NCI-H2029 (cell line): ENCODE results near the gene SCN4A.

Experiments
- DNase-seq: peaks from one replicate; lab custom pipeline; 2025; lab: John Stamatoyannopoulos, UW

SCN4A gene

GRCh38 chr17:63955232-63955631 lies 17.5 kb downstream of the SCN4A start:
- no peak for DNase-seq

- peak; percentile 53 for DNase-seq
These were observed 18.2 kb downstream of the SCN4A start for GRCh38 chr17:63954402-63955063.

DNA sequence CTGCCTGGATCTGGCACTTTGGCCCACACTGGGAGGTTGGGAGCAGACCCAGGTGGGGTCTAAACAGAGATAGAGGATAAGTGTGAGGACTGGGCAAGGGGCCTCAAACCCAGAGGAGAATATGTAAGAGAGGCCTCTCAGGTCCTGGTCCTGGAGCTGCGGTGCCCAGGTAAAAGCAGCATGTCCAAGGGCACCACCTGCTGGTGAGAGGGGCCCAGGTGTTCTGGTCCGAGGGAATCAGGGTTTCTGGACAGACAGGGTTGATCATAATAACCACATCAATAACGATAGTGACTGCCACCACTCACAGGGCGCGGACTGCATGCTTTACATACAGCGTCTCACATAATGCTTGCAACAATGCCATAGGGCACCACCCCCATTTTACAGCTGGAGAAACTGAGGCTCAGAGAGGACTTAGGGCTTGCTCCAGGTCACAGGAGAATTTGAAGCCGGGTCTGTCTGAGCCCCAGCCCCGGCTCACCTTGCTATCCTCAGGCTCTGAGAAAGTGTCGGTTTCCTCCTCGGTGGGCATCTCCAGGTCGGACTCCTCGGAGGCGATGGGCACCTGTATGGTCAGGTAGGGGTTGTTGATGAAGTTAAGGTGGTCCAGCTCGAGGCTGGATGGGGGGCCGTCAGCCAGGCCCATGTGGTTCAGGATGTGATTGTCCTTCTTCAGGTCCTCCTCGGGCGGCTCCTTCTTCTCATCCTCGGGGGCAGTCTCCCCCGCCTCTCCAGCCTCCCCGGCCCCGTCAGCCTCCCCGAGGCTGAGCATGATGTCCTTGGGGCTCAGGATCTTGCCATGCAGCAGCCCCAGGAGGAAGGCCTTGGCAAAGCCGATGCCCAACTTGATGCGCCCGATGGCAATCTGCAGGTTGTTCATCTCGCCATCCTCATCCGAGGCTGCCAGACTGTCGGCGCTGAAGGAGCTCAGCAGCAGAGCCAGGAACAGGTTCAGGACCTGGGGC lies 21.5 kb downstream of the SCN4A start:
- no peak for DNase-seq

DNA sequence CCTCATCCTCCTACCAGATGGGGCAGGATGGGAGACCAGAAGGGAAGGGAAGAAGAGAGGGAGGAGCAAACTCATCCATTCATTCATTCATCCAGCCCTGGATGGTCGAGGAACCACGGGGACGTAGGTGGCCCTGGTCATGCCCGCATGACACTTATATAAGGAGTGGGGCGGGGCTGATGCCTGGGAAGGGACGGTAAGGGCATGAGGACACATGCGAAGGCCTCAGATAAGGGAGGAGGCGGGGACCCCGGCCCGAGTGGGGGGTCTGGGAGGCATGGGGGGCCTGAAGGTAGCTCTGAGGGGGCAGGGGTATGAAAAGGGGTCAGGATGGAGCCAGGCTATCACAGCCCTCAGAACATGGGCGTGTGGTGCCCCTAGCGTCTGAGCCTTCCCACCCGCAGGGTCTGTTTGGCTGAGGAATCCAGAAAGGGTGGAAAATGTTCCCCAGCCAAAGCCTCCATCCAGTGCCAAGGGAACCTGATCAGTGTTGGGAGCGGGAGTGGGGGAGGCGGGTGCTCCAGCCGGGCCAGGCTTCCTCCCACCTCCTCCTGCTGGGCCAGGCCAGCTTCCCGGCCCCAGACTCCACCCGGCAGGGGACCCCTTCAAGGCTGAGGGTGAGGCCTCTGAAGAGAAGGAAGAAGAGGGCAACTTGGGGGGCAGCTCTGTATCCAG lies 23.0 kb downstream of the SCN4A start:
- DNase-seq: no peak

DNA sequence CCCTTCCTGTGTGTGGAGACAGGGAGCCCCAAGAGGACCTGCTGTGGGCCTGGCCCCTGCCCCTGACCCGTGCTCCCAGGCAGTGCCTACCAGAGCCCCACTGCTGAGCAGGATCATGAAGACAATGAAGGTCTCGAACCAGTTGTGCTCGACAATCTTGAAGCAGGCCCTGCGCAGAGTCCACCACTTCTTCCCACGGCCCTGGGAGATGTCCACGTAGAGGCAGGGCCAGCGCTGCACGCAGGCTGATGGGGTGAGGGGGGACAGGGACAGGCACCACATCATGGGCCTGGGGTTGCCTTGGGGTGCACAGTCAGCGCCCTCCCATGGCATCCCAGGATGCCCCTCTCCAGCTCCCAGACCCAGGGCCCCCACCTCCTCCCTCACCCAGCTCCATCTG lies 24.2 kb downstream of the SCN4A start:
- DNase-seq: no peak

DNA sequence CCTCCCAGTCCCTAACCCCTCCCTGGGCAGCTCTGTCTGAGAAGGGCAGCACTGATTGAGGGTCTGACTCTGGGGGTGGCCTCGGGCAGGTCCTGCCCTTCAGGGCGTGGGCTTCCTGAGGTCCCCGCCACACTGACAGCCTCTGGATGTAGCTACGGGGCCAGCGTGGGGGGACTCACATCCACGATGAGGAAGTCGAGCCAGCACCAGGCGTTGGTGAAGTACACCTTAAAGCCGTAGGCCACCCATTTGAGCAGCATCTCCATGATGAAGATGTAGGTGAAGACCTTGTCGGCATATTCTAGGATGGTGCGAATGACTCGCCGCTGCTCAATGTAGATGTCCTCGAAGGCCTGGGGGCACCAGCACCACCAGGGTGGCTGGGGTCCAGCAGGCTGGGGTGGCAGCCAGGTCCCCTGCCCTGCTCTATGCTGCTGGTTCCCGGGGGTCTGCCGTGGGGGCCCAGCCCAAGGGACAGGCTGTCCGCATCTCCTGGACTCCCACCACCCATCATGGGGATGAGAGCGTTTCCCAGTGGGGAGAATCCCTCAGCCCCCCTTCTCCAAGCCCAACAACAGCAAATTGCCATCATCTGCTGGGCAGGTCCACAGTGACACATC lies 24.9 kb downstream of the SCN4A start:
- no peak for DNase-seq

- peak; percentile 26 for DNase-seq
These were observed 26.0 kb downstream of the SCN4A start for GRCh38 chr17:63946440-63947363.

DNA sequence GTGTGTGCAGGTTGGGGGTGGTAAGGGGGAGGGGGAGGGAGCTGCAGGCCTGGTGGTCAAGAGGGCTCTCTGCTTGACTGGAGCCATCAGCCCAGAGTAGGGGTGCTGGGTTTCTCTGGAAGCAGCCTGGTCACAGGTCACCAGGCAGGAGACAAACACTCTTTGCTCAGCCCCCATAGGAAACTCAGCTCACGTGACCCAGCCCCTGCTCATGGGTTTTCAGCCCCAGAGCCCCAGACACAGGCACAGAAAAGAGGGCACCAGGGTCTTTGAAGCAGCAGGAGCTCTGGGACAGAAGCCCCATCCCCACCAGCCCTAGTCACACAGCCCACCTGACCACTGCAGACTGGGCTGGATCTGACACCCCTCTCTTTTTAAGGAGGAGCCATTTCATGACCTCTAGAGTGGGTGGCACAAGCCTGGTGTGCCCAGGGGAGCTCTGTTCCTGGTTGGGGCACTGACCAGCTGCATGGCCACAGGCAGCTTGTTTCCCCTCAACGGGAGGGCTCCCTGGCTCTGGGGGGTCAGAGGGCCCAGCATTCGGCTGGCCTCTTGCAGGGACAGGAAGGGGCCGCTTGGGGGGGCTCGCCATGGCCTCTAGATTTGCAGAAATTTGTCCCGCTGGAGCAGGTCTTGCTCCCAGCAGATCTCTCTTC lies 26.8 kb downstream of the SCN4A start:
- DNase-seq: no peak

DNA sequence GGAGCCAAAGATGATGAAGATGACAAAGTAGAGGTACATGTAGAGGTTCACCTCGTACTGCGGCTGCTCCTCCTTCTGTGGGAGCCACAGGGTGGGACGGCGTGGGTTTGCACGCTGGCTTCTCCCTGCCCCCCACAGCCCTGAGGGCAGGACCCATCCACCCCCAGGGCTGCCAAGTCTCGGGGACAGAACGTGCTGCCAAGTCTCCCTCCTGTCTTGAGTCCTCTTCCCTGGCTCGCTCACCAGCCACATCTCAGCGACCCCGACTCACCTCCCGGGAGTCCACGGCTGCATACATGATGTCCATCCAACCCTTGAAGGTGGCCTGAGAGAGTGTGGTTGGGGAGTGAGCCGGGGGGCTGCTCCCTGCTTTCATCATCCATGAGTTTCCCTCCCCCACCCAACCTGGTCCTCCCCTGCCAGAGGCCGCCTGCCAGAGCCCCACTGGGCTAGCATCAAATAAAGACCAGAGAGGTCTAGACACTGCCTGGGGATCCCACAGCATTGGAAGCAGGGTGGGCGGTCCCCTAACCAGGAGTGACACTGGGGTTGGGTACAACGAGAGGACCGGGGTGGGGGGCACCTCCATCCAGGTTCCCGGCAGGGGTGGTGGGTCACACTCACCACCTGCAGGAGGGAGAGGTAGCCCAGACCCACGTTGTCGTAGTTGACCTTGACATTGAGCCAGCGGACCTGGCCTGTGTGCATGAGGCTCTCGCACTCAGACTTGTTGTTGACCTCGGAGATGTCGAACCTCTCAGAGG lies 27.8 kb downstream of the SCN4A start:
- no peak for DNase-seq

DNA sequence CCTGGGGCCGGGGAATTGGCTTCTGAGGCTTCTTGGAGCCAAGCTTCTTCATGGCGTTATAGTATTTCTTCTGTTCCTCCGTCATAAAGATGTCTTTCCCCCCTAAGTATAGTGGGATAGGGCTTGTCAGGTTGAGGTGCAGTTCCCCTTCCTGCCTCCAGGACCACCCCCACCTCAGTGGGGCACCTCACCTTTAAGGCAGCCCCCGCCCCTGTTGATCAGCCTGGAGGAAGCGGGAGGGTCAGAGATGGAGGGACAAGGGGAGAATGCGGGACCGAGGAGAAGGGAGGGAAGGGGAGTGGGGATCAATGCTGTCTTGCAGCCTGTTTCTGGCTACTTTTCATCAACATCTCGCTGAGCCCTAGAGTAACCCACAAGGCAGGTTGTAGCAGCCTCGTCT lies 29.0 kb downstream of the SCN4A start:
- no peak for DNase-seq

DNA sequence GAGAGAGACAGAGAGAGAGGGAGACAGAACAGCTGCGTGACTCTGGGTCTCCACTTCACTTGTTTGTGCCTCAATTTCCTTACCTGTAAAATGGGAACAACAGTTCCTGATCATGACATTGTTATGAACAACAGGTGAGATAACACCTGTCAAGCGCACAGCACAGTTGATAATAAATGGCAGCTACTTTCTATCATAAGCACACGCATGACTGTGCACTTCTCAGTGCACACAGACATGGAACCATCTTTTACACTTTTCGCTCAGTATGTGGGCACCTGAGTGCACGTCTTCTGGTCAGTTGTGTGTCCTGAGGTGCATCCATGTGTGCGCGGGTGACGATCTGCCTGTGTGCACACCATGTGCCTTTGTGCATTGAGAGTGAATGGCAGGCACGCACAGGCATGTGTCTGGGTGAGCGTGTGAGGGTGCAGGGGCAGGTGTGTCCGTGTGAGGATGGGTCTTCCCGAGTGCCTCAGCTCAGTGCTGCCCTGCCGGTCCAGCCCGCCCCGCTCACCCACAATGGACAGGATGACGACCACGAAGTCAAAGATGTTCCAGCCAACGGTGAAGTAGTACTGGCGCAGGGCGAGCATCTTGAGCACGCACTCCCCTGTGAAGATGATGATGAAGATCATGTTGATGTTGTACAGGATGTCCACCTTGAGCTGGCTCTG lies 30.3 kb downstream of the SCN4A start:
- DNase-seq: no peak

DNA sequence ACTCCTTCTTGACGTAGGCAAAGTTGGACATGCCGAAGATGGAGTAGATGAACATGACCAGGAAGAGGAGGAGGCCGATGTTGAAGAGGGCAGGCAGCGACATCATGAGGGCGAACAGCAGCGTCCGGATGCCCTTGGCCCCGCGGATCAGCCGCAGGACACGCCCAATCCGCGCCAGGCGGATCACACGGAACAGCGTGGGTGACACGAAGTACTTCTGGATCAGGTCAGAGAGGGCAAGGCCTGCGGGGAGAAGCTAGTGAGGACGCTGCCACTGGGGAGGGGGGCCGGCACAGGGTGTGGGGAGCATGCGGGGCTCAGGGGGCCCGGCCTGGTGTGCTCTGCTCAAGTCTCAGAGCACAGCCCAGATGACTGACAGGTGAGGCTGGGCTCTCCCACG lies 31.0 kb downstream of the SCN4A start:
- no peak for DNase-seq

GRCh38 chr17:63941162-63941561 lies 31.6 kb downstream of the SCN4A start:
- DNase-seq: no peak

DNA sequence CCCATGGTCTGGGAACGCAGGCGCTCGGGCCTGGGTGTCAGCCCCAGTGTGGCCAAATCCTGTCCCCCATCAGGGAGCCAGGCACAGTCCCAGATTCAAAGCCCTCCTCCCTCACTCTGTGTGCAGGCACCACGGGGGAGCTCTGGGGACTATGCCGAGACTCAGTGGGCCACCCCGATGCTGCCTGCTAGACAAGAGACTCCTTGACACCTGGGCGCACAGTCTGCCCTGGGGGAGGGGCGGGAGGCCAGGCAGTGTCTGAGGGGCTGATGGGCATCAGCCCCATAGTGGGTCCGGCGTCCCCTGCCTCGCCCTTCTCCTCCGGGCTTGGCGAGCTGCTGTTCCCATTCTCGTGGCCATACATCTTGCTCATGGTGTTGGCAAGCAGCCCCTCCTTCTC lies 32.1 kb downstream of the SCN4A start:
- no peak for DNase-seq

- no peak for DNase-seq
These were observed 32.8 kb downstream of the SCN4A start for GRCh38 chr17:63939884-63940283.

DNA sequence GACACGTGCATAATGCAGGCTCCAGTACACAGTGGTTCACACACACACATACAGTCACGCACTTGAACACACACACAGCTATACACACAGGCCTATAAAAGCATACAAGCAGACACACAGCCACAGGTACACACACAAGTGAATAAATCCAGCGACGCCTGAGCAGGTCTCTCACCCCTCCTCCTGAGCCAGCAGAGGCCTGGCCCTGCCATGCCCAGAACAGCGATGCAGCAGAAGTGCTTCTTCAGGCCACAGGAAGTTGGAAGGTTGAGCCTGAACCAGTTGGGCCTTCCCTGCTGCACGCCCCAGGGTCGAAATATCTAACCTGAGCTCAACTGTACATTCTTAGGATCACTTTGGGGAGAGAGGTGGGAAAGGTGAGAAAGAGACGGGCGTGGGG lies 33.3 kb downstream of the SCN4A start:
- no peak for DNase-seq

DNA sequence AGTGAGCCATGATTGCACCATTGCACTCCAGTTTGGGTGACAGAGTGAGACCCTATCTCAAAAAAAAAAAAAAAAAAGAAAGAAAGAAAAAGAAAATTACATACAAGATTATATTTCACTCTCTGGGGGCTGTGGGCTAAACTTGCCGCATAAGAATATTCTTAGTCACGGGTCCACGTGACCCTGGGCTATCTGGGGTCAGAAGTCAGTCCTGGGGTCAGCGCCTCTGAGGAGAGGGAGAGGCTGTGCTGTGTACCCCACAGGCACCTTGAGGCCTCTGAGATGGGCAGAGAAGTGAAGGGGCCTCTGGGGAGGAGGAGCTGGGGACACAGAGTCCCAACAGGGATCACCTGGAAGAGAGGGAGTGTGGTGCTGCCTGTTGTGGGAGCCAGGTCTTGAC lies 34.8 kb downstream of the SCN4A start:
- DNase-seq: no peak

GRCh38 chr17:63937319-63937718 lies 35.4 kb downstream of the SCN4A start:
- no peak for DNase-seq
